Measurements from ENCODE around the gene ARSG.
A peak's percentile ranks its signal among the peaks of the same experiment; 100 is the strongest.
"Not testable (repeated sequence)": the region's sequence is repeated elsewhere in the genome, so short reads cannot be mapped to it uniquely, and the experiment has no call there.

ARSG gene

DNA sequence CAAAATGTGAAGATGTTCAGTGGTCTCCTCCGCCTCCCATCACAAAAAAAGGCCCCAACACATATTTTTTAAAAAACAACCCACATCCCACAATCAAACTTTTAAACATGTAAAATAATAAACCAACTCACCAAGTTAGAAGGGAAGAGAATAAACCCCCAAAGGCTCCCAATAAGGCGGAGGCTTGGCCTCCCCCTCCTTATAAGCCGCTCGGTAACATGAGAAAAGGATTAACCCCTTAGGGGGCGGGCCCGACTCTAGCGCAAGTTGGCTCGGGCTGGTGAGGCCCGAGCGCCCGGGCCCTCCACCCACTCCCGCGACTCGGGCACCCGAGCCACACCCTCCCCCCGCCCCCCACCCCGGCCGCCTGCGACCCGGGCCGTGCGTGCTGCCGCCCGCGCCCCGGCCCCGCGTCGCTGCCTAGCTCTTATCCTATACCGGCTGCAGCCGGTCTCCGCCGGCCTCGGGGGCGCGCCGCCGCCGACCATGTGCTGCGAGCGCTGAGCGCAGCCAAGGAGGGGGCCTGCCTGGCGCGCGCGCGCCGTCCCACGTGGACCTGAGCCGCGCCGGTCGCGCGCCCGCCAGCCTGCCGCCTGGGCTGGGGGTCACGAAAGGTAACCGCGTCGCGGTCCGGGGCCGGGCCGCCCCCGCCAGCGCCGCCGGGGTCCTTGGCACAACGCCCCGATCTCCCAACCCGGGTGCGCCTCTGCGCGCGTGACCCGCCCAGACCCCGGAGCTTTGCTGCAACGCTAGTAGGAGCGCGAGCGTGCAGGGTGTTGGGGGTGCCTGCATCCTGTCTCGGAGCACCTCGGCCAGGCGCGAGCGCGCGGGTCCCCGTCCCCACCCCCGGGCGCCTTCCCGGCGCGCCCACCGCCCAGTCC, at the start of gene ARSG, which contains the start of gene SLC16A6:
TSS of gene ARSG (plus strand) at position 541 of the 881 bp plus-strand sequence. CDS start 15,999 bp downstream, outside the sequence.
TSS of gene SLC16A6 (minus strand) at position 173 of the 881 bp plus-strand sequence. CDS start 12,807 bp downstream, outside the sequence.
- DNase-seq = peak; percentile 85

GRCh38 chr17:68246271-68247028, 44.8 kb upstream of the ARSG start:
- DNase-seq = no peak

DNA sequence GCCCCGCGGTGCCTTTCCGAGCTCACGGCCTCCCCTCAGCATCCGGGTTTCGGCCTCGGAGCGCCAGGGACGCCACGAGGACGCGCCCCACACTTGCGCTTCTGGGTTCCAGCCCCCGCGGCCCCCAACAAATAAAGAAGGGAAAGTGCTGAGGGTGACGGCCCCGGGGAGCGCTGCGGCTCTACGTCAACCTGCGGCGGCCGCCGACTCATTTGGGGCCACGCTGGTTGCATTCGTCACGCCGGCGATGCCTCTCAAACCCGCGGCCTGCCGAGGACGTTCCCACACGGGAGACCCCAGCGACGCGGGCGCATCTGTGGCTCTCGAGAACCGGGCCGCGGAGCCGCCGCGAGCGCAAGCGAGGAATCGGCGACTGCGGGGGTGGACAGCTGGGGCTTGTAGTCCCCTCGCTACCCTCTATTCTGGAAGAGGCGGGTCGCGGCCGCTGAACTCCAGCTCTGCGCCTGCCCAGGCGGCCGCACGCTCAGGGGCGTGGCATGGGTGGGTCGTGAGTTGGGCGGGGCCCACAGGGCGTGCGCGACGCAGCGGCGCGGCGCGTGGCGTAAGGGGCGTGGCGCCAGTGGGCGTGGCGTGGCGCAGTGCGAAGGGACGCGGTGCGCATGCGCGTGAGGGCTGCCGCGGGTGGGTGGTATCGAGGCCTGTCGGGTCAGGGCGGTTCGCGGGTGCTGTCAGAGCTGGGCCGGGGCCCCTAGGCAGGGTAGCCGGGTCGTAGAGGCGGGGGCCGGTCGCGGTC, 43.7 kb upstream of the ARSG start, which contains the start of gene AMZ2:
TSS of gene AMZ2 (plus strand) at position 599 of the 754 bp plus-strand sequence. CDS start 2,145 bp downstream, outside the sequence.
- peak; percentile 97 for DNase-seq

- DNase-seq = no peak
Measured at GRCh38 chr17:68248199-68248825, 43.0 kb upstream of the ARSG start.

GRCh38 chr17:68248891-68249290, 42.4 kb upstream of the ARSG start:
- DNase-seq = peak; percentile 46

DNA sequence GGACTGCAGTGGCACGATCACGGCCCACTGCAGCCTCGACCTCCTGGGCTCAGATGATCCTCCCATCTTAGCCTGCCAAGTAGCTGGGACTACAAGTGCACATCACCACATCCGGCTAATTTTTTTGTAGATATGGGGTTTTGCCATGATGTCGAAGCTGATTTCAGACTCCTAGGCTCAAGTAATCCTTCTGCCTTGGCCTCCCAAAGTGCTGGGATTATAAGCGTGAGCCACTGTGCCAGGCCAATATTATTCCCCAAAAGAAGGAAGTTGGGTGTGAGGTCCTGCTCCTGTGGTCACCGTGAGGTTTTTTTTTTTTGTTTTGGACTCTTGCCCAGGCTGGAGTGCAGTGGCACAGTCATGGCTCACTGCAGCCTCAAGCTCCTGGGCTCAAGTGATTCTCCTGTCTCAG, 41.9 kb upstream of the ARSG start:
- DNase-seq = peak; percentile 70

- peak; percentile 56 for DNase-seq
Measured at GRCh38 chr17:68253426-68253825, 37.9 kb upstream of the ARSG start.

- DNase-seq = no peak
Measured at GRCh38 chr17:68255151-68255550, 36.1 kb upstream of the ARSG start.

DNA sequence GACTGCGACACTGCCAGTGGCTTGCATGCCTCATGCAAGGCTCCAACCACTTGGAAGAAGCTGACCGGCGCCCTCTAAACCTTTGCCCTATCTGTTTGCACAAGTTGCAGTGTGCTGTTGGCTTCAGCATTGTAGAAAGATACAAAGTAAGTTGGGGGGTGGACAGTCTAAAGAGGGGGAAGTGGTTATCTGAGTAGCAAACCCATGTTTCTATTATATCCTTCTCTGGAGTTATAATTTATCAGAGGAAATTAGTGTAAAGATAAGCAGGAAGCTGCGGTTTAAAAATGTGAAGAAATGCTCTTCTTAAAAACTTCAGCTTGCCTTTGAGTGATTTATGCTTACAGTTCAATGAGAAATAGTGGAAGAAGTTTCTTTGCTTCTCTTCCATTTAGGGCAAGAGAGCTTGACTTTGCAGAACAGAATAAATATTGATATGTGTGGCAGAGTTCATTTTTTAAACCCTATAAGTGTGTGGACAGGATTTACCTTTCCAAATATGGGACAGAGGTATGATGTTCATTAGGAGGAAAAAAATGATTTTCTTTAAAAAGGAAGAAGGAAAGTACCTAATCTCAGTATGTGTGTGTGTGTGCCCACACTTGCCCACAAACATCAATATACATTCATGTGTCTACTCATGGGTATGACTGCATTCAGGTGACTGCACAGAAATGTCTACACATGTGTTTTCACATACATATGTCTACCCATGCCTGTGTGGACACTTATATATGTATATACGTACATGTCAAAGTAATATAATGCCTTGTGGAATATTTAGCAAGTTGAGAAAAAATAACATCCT, 35.4 kb upstream of the ARSG start:
- peak; percentile 64 for DNase-seq

- not testable (repeated sequence) for DNase-seq
Measured at GRCh38 chr17:68256701-68257100, 34.6 kb upstream of the ARSG start.

GRCh38 chr17:68257934-68258333, 33.4 kb upstream of the ARSG start:
- DNase-seq = no peak

DNA sequence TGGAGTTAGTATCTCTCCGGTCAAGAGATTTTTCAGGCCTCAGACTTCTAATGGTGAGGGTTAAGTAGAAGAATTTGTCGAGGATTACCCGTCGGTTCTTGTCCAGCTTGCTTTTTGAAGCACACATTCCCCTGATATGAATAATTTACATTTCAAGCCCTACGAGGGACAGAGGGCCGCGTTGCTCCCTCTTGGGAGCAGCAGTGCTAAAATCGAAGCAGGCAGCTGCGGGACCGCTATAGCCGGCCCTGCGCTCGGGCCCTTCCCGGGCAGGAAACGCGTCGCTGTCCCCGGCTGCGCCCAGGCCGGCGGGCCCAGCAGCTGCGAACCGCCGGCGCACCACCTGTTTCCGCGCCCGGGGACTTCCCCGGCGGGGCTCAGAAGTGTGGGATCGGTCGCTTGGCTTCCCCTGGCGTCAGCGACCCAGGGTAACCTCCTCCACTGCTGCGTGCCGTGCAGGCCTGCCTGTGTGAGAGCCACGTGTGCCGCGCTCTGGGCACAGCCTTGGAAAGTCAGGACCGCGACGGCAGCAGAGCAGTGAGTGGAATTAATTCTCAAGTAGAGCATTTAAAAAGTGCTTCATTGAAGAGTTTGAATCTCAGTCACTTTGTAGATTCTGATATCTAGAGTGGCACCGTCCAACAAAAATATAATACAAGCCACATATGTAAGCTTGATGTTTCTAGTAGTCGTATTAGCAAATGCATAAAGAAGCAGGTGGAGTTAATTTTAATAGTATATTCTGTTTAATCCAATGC, 32.2 kb upstream of the ARSG start:
- peak; percentile 93 for DNase-seq

DNA sequence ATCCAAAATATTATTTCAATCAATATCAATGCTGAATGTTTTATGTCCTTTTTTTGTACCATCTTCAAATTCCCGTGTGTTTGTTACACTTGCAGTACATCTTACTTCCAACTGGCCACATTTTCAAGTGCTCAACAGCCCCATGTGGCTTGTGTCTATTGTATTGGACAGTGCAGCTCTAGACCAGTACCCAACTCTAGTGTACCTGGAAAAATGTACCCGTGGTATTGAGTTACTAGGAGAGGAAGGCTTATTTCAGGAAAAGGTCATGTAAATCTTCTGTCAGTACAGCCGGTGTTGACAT, 31.7 kb upstream of the ARSG start:
- DNase-seq = not testable (repeated sequence)

GRCh38 chr17:68260051-68260762, 31.1 kb upstream of the ARSG start:
- DNase-seq = no peak

DNA sequence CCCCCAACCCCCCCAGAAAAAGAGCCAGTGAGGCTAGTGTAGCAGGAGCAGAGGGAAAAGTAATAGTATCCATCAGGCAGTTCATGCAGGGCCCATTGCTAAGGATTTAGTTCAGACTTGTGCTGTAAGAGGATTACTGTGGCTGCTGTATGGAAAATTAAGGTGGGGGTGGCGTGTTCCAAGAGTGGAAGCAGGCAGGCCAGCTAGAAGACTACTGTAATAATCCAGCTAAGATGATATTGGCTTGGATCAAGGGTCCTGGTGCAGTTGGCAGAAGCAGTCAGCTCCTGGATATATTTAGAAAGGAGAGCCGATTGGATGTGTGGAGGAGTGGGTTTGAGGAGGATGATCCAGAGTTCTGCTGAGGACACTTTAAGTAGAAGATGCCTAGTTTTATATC, 28.8 kb upstream of the ARSG start:
- DNase-seq = not testable (repeated sequence)

GRCh38 chr17:68263101-68263681, 28.1 kb upstream of the ARSG start:
- peak; percentile 85 for DNase-seq

DNA sequence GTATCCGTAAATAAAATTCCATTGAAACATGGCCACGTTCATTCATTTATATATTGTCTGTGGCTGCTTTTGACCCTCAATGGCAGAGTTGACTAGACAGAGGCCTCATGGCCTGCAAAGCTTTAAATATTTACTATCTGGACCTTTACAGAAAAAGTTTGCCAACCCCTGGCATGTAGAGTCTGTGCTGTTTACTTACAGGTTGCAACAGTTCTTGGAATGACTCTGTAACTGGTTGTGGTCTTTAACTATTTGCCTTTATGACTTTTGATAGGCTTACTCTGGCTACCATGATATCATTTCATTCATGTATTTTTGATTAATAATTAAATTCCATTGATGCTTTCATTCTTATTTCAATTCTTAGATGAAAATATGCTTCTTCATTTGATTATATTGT, 25.5 kb upstream of the ARSG start:
- not testable (repeated sequence) for DNase-seq

- no peak for DNase-seq
Measured at GRCh38 chr17:68273722-68274121, 17.6 kb upstream of the ARSG start.

GRCh38 chr17:68276339-68276738, 15.0 kb upstream of the ARSG start:
- DNase-seq = not testable (repeated sequence)

DNA sequence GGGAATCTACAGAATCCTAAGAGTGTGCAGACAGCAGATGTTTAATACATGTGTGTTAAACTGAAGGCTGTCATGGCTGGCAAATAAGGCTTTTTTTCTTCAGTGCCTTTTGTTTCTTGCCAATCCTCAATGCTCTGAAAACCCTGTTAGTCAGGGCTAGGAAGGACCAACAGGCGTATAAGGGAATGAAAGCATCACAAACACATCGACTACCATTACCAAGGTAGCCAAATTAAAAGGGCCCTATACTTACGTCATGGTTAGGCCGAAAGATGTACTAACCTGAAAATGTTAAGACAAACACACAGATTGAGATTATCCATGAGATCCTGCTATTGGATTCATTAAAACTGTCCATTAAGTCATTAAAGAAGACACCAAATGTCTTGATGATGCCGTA, 13.5 kb upstream of the ARSG start:
- no peak for DNase-seq

Measured in CD4-positive, alpha-beta T cell treated with Interleukin-10 for 1 hour (primary cell).